ENCODE data around the gene PKN3. TPM values are rescaled to one million over a fixed set of nuclear protein-coding genes. Genes with fewer than 3 reads are reported as not detected.
"Not testable (repeated sequence)": the region's sequence is repeated elsewhere in the genome, so short reads cannot be mapped to it uniquely, and the experiment has no call there.

PKN3 gene
- total and polyA plus RNA-seq, 2 donors (not counting 1 experiment from before 2014, with no cell fraction given): 1.4 to 3.7 TPM

DNA sequence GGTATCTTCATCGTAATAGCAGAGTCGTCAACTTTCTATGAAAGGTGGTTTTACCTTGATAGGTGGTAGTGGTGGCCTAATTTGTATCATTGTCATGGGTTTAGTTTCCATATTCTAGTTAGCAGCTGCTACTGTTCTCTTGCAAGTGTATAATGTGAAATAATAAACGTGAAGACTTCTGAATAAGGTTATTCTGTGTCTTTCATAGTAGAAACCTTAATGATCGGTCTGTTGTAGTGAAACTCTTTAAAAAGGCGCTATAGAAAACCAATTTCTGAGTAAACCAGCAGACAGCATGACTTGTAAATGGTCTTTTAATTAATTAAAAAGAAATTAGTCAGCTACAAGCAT, 11.6 kb upstream of the PKN3 start:
- TF ChIP-seq, protein P1, sequence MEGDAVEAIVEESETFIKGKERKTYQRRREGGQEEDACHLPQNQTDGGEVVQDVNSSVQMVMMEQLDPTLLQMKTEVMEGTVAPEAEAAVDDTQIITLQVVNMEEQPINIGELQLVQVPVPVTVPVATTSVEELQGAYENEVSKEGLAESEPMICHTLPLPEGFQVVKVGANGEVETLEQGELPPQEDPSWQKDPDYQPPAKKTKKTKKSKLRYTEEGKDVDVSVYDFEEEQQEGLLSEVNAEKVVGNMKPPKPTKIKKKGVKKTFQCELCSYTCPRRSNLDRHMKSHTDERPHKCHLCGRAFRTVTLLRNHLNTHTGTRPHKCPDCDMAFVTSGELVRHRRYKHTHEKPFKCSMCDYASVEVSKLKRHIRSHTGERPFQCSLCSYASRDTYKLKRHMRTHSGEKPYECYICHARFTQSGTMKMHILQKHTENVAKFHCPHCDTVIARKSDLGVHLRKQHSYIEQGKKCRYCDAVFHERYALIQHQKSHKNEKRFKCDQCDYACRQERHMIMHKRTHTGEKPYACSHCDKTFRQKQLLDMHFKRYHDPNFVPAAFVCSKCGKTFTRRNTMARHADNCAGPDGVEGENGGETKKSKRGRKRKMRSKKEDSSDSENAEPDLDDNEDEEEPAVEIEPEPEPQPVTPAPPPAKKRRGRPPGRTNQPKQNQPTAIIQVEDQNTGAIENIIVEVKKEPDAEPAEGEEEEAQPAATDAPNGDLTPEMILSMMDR (IDR thresholded peaks at IDR 0.05): no peak
- no peak for TF ChIP-seq EZH2 (IDR thresholded peaks at IDR 0.05; ENCODE audit: borderline replicate concordance, insufficient read depth, low read depth, low read length, poor library complexity, severe bottlenecking)
- H3K9me3 ChIP-seq (ENCODE audit: control extremely low read depth in 1 of 3, control insufficient read depth in 2 of 3, insufficient read depth in 1 of 3, low read length in 2 of 3): no peaks in the 10 kb centered on the region
- H3K4me3 Mint-ChIP-seq: peak overlapping the region; percentile 98
- H3K9me3 Mint-ChIP-seq (ENCODE audit: insufficient read depth): no peaks in the 10 kb centered on the region
- H3K27me3 Mint-ChIP-seq: no peaks in the 10 kb centered on the region
- peaks cover 32% of the 10 kb centered on the region for H4K20me1 ChIP-seq (ENCODE audit: control insufficient read depth, insufficient read depth, low read length, poor library complexity, severe bottlenecking)
- peak overlapping the region; percentile 96 for H3K27ac Mint-ChIP-seq
- H3K4me2 ChIP-seq (replicated peaks; ENCODE audit: low read depth, low read length, poor library complexity, severe bottlenecking): peak overlapping the region; percentile 85
- peaks cover 43% of the 10 kb centered on the region for H3K4me1 Mint-ChIP-seq
- peak overlapping the region; percentile 54 to 84 (median 77) for H3K4me3 ChIP-seq (ENCODE audit: control extremely low read depth in 1 of 5, extremely low read depth in 1 of 5, insufficient read depth in 1 of 5, low read depth in 2 of 5, low read length in 4 of 5)
- DNase-seq (no peak), ATAC-seq (ENCODE audit: low read depth) (no peak)
- peaks cover 64% of the 10 kb centered on the region for H3K79me2 ChIP-seq (ENCODE audit: control insufficient read depth, insufficient read depth, low read length)
- WGBS (ENCODE audit: insufficient coverage): 0% methylated on average over 3 of the region's 5 CpGs
- intact Hi-C loops (cut with micrococcal nuclease): no loop called here
- ChIA-PET POLR2A (interaction anchor here (1.1 to 1.3 kb wide), 3 partner anchors 8 to 33 kb away, joined by 3 to 6 read pairs (median 5); partner anchors contain the start of gene ZDHHC12), CTCF (interaction anchor here (1.0 to 4.3 kb wide), 5 partner anchors 8 to 238 kb away, joined by 3 to 13 read pairs (median 4); partner anchors contain the start of genes PKN3 and ZDHHC12)
- H3K36me3 ChIP-seq (replicated peaks in 1 of 2; ENCODE audit: control extremely low read depth in 1 of 2, control insufficient read depth in 1 of 2, extremely low read depth in 1 of 2, insufficient read depth in 2 of 2, low read length in 1 of 2): peaks cover 14 to 41% of the 10 kb centered on the region in 2 experiments
- peaks cover 35 to 44% of the 10 kb centered on the region in 2 donors for H3K4me1 ChIP-seq (ENCODE audit: control insufficient read depth in 2 of 2, insufficient read depth in 2 of 2, low read length in 2 of 2)
- peak overlapping the region; percentile 15 to 75 for H3K27ac ChIP-seq (ENCODE audit: low read length in 2 of 2)
- peak overlapping the region; percentile 37 for H2AFZ ChIP-seq (ENCODE audit: insufficient read depth, low read depth, low read length, poor library complexity, severe bottlenecking)
- no peaks in the 10 kb centered on the region for H3K27me3 ChIP-seq (replicated peaks in 1 of 4; ENCODE audit: control extremely low read depth in 1 of 4, control insufficient read depth in 3 of 4, insufficient read depth in 4 of 4, low read length in 3 of 4)
- peak overlapping the region; percentile 77 for H3K9ac ChIP-seq (ENCODE audit: low read length)

DNA sequence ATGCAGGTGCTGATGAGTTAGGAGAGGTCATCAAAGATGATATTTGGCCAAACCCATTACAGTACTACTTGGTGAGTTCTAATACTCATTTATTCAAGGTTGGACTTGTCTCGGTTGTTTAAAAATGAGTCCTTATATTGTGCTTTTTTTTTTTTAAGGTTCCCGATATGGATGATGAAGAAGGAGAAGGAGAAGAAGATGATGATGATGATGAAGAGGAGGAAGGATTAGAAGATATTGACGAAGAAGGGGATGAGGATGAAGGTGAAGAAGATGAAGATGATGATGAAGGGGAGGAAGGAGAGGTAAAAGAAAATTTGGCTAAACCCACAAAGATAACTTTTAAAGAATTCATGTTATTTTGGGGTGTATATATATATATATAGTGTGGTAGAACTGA, 8.6 kb upstream of the PKN3 start:
- intact Hi-C loops (cut with micrococcal nuclease); H3K27ac ChIP-seq (ENCODE audit: low read length in 2 of 2); H3K9me3 ChIP-seq (ENCODE audit: control extremely low read depth in 1 of 3, control insufficient read depth in 2 of 3, insufficient read depth in 1 of 3, low read length in 2 of 3); H3K9me3 Mint-ChIP-seq (ENCODE audit: insufficient read depth); ATAC-seq (ENCODE audit: low read depth); H3K27me3 ChIP-seq (replicated peaks in 1 of 4; ENCODE audit: control extremely low read depth in 1 of 4, control insufficient read depth in 3 of 4, insufficient read depth in 4 of 4, low read length in 3 of 4); H2AFZ ChIP-seq (ENCODE audit: insufficient read depth, low read depth, low read length, poor library complexity, severe bottlenecking); H3K27me3 Mint-ChIP-seq; H3K9ac ChIP-seq (ENCODE audit: low read length); H3K4me2 ChIP-seq (replicated peaks; ENCODE audit: low read depth, low read length, poor library complexity, severe bottlenecking); DNase-seq; H3K4me3 ChIP-seq (ENCODE audit: control extremely low read depth in 1 of 5, extremely low read depth in 1 of 5, insufficient read depth in 1 of 5, low read depth in 2 of 5, low read length in 4 of 5); H3K4me3 Mint-ChIP-seq: not testable (repeated sequence)
- peaks cover 32% of the 10 kb centered on the region for H4K20me1 ChIP-seq (ENCODE audit: control insufficient read depth, insufficient read depth, low read length, poor library complexity, severe bottlenecking)
- Mint-ChIP-seq H3K4me1 (peaks cover 22% of the 10 kb centered on the region), H3K27ac (peak overlapping the region; percentile 17)
- no CpG with 5 or more reads among the region's 3 CpGs for WGBS (ENCODE audit: insufficient coverage)
- H3K79me2 ChIP-seq (ENCODE audit: control insufficient read depth, insufficient read depth, low read length): peaks cover 36% of the 10 kb centered on the region
- H3K4me1 ChIP-seq (ENCODE audit: control insufficient read depth in 2 of 2, insufficient read depth in 2 of 2, low read length in 2 of 2): peaks cover 13% of the 10 kb centered on the region in 2 donors
- POLR2A ChIA-PET: interaction anchor here (1.0 kb wide), 1 partner anchor 10 kb away, joined by 3 read pairs; no protein-coding TSS in a partner anchor
- CTCF ChIA-PET: interaction anchor here (1.2 to 1.6 kb wide), 2 partner anchors 8 to 130 kb away, joined by 4 to 6 read pairs; partner anchors contain the start of gene PKN3
- H3K36me3 ChIP-seq (replicated peaks in 1 of 2; ENCODE audit: control extremely low read depth in 1 of 2, control insufficient read depth in 1 of 2, extremely low read depth in 1 of 2, insufficient read depth in 2 of 2, low read length in 1 of 2): peaks cover 15 to 51% of the 10 kb centered on the region in 2 experiments
